Keratinocyte (primary cell): ENCODE data around the gene SACS.

ENCODE experiments used
- EZH2 ChIP-seq: IDR thresholded peaks from one replicate; pipeline ENCODE4 v1.6.1; 2012; ENCODE audit warnings: inconsistent platforms, mild to moderate bottlenecking, low read length, moderate library complexity
- TF ChIP-seq, protein P1 (sequence below), 3 experiments: IDR thresholded peaks in 1 of 3; conservative IDR thresholded peaks in 1 of 3; optimal IDR thresholded peaks in 1 of 3; 2 replicates in 2 of 3; 3 replicates in 1 of 3; pipeline versions ENCODE3 to v1.5.1; 2011; ENCODE audit warnings: low read length in 3 of 3, mild to moderate bottlenecking in 3 of 3, moderate library complexity in 2 of 3, control low read depth in 1 of 3, inconsistent platforms in 1 of 3; ENCODE audit not compliant: insufficient read depth in 2 of 3; ENCODE audit errors: extremely low read depth in 1 of 3

DNA sequence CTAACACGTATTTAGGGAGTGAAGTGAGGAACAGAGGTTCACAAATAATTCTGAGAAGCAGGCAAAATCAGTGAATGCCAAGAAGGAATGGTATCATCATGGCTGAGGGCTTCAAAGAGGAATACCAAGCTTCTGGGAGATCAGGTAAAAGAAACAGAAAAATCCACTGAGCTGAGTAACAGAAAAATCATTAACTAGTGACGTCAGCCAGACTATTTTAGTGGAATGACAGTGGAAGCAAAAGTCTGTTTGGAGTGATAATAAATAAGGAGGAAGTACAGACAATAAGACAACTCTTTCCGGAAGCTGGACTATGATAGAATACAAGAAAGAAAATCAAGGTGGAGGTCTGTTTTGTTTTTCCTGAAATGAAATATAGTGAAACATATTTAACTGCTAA lies 83.5 kb downstream of the SACS start:
- TF ChIP-seq, protein P1, sequence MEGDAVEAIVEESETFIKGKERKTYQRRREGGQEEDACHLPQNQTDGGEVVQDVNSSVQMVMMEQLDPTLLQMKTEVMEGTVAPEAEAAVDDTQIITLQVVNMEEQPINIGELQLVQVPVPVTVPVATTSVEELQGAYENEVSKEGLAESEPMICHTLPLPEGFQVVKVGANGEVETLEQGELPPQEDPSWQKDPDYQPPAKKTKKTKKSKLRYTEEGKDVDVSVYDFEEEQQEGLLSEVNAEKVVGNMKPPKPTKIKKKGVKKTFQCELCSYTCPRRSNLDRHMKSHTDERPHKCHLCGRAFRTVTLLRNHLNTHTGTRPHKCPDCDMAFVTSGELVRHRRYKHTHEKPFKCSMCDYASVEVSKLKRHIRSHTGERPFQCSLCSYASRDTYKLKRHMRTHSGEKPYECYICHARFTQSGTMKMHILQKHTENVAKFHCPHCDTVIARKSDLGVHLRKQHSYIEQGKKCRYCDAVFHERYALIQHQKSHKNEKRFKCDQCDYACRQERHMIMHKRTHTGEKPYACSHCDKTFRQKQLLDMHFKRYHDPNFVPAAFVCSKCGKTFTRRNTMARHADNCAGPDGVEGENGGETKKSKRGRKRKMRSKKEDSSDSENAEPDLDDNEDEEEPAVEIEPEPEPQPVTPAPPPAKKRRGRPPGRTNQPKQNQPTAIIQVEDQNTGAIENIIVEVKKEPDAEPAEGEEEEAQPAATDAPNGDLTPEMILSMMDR (optimal IDR thresholded peaks at IDR 0.05 in 1 of 3, IDR thresholded peaks at IDR 0.05 in 1 of 3, conservative IDR thresholded peaks at IDR 0.05 in 1 of 3; ENCODE audit: extremely low read depth in 1 of 3, insufficient read depth in 2 of 3, low read length in 3 of 3), result no peak
- no peak for TF ChIP-seq EZH2
